Hepatocyte (in vitro differentiated cells): ENCODE data around the gene RNF166.

Source experiments
- EZH2 ChIP-seq: fragments of 200-600 bp; sonication (generic); IDR thresholded peaks from 2 replicates; pipeline ENCODE4 v1.6.1; 2016; ENCODE audit warnings: antibody characterized with exemption, mild to moderate bottlenecking, borderline replicate concordance
- EZH2phosphoT487 ChIP-seq: fragments of 200-600 bp; sonication (generic); IDR thresholded peaks from one replicate; pipeline ENCODE4 v1.6.1; 2018; ENCODE audit warnings: antibody characterized with exemption, mild to moderate bottlenecking, low read depth, moderate library complexity; ENCODE audit not compliant: unreplicated experiment, severe bottlenecking
- TF ChIP-seq, protein P1 (sequence below): fragments of 200-600 bp; sonication (generic); IDR thresholded peaks from 2 replicates; pipeline ENCODE4 v1.5.1; 2016; ENCODE audit warnings: antibody characterized with exemption, mild to moderate bottlenecking; ENCODE audit not compliant: poor library complexity

DNA sequence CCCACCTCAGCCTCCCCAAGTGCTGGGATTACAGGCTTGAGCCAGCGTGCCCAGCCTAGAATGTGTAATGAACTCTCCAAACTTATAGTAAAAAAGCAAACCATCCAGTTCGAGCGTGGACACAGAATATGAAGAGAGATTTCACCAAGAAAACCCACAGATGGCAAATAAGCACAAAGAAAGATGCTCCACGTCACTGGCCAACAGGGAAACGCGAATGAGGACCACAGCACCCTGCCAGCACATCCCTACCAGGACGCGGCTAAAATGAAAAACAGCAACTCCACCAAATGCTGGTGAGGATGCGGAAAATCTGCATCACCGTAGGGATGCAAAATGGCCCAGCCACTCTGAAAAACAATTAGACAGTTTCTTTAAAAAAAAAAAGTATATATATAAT, 44.7 kb downstream of the RNF166 start:
- TF ChIP-seq, protein P1, sequence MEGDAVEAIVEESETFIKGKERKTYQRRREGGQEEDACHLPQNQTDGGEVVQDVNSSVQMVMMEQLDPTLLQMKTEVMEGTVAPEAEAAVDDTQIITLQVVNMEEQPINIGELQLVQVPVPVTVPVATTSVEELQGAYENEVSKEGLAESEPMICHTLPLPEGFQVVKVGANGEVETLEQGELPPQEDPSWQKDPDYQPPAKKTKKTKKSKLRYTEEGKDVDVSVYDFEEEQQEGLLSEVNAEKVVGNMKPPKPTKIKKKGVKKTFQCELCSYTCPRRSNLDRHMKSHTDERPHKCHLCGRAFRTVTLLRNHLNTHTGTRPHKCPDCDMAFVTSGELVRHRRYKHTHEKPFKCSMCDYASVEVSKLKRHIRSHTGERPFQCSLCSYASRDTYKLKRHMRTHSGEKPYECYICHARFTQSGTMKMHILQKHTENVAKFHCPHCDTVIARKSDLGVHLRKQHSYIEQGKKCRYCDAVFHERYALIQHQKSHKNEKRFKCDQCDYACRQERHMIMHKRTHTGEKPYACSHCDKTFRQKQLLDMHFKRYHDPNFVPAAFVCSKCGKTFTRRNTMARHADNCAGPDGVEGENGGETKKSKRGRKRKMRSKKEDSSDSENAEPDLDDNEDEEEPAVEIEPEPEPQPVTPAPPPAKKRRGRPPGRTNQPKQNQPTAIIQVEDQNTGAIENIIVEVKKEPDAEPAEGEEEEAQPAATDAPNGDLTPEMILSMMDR = no peak
- TF ChIP-seq EZH2 (no peak), EZH2phosphoT487 (no peak)
